Skeletal muscle tissue (tissue), 4 donors: Measurements from ENCODE around the gene ALDH4A1. TPM values are rescaled to one million over a fixed set of nuclear protein-coding genes. Genes with fewer than 3 reads are reported as not detected.
"Not testable (repeated sequence)": the region's sequence is repeated elsewhere in the genome, so short reads cannot be mapped to it uniquely, and the experiment has no call there.

Source experiments
- H3K27ac ChIP-seq: one replicate; pipeline ENCODE4 v1.7.0; 2013; ENCODE audit warnings: mild to moderate bottlenecking, low read depth, low read length, inconsistent platforms
- H3K27me3 ChIP-seq, 3 donors: one replicate each; pipeline ENCODE4 v1.7.0; 2013; ENCODE audit warnings: low read length in 3 of 3; ENCODE audit not compliant: control insufficient read depth in 3 of 3, insufficient read depth in 3 of 3
- H3K36me3 ChIP-seq, 3 donors: one replicate each; pipeline ENCODE4 v1.7.0; 2013; ENCODE audit warnings: low read length in 3 of 3; ENCODE audit not compliant: control insufficient read depth in 3 of 3, insufficient read depth in 3 of 3
- H3K4me1 ChIP-seq, 3 donors: one replicate each; pipeline ENCODE4 v1.7.0; 2013; ENCODE audit warnings: low read length in 3 of 3, mild to moderate bottlenecking in 3 of 3; ENCODE audit not compliant: control insufficient read depth in 3 of 3, insufficient read depth in 3 of 3
- H3K4me3 ChIP-seq, 3 donors: one replicate each; pipeline ENCODE4 v1.7.0; 2013; ENCODE audit warnings: low read length in 3 of 3
- H3K9ac ChIP-seq, 3 donors: one replicate each; pipeline ENCODE4 v1.7.0; 2013; ENCODE audit warnings: low read length in 3 of 3, mild to moderate bottlenecking in 3 of 3, moderate library complexity in 2 of 3, low read depth in 1 of 3
- H3K9me3 ChIP-seq, 3 donors: one replicate each; pipeline ENCODE4 v1.7.0; 2013; ENCODE audit warnings: low read length in 3 of 3; ENCODE audit not compliant: control insufficient read depth in 3 of 3
- total RNA-seq: library from RNA; depleted of rRNA; stranded (reverse); fragments of >200 nt; gene quantifications from one replicate; pipeline ENCODE4 v1.2.3, GENCODE V29; 2014
- donor health status: Osteomylitis.

The ALDH4A1 gene
- total RNA-seq, 1 donor from 2014 or later = 6.3 TPM

DNA sequence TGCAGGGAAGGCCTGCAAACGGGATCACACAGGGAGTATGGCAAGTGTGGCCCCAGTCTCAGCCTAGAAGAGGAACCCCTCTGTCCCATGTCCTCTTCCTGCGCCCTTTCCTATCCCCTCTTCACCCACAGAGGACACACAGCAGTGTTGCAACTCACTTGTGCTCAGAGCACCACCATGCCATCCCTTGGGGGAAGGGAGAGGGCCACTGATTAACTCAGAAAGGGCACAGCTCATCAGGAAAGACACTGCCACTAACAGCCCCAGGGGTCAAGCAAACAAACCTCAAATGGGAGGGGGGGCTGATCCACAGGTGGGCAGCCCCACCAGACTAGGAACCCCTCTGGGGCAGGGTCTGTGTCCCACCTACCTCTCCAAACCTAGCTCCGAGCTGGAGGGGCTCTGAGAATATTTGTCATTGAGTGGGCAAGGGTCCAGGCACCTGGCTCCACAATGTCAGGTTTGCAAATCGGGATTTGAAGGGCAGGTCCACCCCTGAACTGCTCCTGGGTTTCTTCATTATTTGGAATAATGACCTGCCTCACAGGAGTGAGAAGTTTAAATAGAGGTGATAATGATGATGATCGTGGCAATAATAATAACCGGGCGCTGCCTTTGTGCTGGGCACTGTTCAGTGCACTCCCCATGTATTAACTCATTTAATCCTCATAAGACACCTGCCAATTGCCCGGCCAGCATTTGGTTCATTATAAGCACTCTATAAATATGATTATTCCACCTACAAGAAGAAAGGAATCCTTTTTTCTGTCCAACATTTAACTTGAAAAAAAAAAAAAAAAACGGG is 1.0 kb downstream of the ALDH4A1 start:
- Histone ChIP-seq H3K4me3 (peak overlapping the region; percentile 77 to 88 (median 83)), H3K36me3 (peaks cover 4 to 7% (median 6%) of the 10 kb centered on the region in 3 donors), H3K9ac (peak overlapping the region; percentile 96), H3K27me3 (no peaks in the 10 kb centered on the region), H3K27ac (peak overlapping the region; percentile 99), H3K4me1 (peaks cover 21 to 41% (median 25%) of the 10 kb centered on the region in 3 donors), H3K9me3 (no peaks in the 10 kb centered on the region)

DNA sequence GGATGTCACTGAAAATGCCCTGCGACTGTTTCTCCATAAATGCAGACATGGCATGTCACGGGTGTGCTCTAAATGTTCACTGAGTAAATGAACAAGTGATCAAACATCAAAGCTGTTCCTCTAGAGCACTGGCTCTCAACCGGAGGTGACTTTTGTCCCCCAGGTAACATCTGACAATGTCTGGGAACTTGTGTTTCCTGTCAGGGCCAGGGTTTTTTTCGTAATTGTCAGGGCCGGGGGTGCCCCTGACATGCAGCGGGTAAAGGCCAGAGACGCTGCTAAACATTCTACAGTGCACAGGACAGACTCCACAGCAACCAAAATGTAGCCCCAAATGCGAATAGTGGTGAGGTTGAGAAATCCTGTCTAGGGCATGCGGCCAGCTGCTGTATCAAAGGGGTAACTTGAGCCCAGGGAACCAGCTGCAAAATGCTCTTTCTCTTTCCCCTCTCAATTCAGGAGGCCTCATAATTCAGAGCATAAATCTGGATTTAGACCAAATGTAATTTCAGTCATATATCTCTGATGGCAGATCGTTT is 2.0 kb downstream of the ALDH4A1 start:
- Histone ChIP-seq H3K36me3 (peaks cover 6 to 8% (median 7%) of the 10 kb centered on the region in 3 donors), H3K4me3 (peak overlapping the region in 1 of 3 donors; percentile 88), H3K4me1 (peaks cover 21 to 40% (median 24%) of the 10 kb centered on the region in 3 donors), H3K27ac (no peak overlapping the region), H3K9me3 (no peaks in the 10 kb centered on the region), H3K9ac (peak overlapping the region in 2 of 3 donors; percentile 96), H3K27me3 (no peaks in the 10 kb centered on the region)

DNA sequence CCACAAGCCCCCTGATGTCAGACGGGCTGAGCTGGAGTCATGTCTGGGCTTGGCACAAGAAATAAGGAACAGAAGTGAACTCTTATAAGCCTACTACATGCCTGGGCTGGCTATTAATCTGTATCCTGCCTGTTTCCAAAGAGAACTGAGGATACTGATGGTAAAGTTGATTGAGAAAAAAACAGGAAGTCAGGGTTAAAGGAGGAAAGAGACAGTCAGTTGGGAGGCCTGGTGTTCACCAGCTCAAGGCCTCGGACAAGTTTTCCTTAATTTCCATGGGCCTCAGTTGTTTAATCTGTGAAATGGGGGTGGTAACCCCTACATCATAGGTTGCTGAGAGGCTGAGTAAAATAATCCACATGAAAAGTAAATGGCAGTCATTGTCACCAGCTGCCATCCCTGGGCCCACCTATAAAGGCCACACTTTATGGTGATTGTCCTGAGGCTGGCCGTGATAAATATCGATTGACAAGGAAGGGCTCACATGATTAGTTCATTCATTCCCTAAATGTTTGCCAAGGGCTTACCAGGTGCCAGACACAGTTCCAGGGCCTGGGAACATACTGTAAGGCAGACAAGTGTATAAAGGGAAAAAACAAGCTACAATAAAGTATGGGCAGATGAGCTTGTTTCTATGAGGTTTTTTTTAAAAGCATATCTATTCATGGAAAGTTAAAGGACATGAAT is 2.8 kb downstream of the ALDH4A1 start:
- no peak overlapping the region for H3K9ac ChIP-seq

DNA sequence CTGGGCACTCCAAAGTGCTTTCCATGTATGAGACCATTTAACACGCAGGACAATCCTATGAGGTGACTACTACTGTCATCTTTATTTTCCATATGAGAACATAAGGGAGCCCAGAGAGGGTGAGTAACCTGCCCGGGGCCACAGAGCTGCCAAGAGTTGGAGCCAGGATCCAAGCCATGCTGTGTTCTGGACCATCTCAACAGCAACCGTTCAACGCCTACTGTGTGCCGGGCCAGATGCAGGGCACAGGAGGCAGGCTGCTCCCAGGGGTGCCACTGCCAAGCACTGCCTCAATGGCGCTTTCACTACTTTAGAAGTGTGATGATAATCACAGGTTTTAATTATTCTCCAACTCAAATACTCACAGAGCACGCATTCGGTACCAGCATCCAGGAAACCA is 3.8 kb downstream of the ALDH4A1 start:
- Histone ChIP-seq H3K27ac (no peak overlapping the region), H3K4me1 (peaks cover 32 to 49% (median 33%) of the 10 kb centered on the region in 3 donors), H3K9ac (no peak overlapping the region), H3K36me3 (peaks cover 6 to 11% (median 7%) of the 10 kb centered on the region in 3 donors), H3K27me3 (no peaks in the 10 kb centered on the region), H3K9me3 (no peaks in the 10 kb centered on the region), H3K4me3 (no peak overlapping the region)

More for the DNA sequence above, 2.8 kb downstream of the ALDH4A1 start:
- Histone ChIP-seq H3K27me3 (no peaks in the 10 kb centered on the region), H3K4me3 (no peak overlapping the region), H3K4me1 (peaks cover 29 to 48% (median 31%) of the 10 kb centered on the region in 3 donors), H3K27ac (no peak overlapping the region), H3K9me3 (no peaks in the 10 kb centered on the region), H3K36me3 (peaks cover 6 to 11% (median 7%) of the 10 kb centered on the region in 3 donors)

DNA sequence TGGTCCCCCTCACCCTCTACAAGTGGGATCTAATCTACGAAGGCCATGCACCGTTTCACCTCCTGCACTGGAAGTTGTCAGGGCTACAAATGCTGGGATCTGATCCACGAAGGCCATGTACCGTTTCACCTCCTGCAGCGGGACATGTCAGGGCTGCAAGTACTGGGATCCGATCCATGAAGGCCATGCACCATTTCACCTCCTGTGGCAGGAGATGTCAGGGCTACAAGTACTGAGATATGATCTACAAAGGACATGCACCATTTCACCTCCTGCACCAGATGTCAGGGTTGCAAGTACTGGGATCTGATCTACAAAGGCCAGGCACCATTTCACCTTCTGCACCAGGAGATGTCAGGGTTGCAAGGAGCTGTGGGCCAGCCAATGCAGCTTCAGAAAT is 7.0 kb downstream of the ALDH4A1 start:
- Histone ChIP-seq H3K9me3 (no peaks in the 10 kb centered on the region), H3K27ac (no peak overlapping the region), H3K4me3 (no peak overlapping the region), H3K4me1 (peaks cover 23 to 40% (median 33%) of the 10 kb centered on the region in 3 donors), H3K27me3 (no peaks in the 10 kb centered on the region), H3K9ac (peak overlapping the region in 1 of 3 donors; percentile 16), H3K36me3 (peaks cover 6 to 12% (median 7%) of the 10 kb centered on the region in 3 donors)

DNA sequence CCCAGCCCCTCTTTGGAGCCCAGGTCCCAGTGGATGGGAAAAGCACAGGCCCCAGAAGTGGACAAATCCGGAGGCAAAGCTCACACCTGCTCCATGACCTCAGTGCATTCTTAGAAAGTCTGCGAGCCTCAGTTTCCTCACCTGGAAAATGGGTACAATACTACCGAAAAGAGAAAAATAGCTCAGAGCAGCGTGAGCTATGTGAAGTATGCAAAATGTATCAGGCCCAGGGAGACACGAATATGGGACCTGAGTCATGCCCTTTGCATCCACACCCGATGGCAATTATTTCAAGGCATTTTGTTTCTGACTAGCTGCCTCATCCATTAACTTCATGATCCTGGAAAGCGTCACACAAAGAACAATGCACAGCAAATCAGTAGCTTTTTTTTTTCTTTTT is 9.2 kb downstream of the ALDH4A1 start:
- no peak overlapping the region for H3K27ac ChIP-seq
- no peak overlapping the region for H3K4me3 ChIP-seq
- H3K9ac ChIP-seq = no peak overlapping the region
- no peaks in the 10 kb centered on the region for H3K9me3 ChIP-seq
- peaks cover 15 to 18% (median 17%) of the 10 kb centered on the region in 3 donors for H3K36me3 ChIP-seq
- peaks cover 22 to 31% (median 29%) of the 10 kb centered on the region in 3 donors for H3K4me1 ChIP-seq
- H3K27me3 ChIP-seq = no peaks in the 10 kb centered on the region

DNA sequence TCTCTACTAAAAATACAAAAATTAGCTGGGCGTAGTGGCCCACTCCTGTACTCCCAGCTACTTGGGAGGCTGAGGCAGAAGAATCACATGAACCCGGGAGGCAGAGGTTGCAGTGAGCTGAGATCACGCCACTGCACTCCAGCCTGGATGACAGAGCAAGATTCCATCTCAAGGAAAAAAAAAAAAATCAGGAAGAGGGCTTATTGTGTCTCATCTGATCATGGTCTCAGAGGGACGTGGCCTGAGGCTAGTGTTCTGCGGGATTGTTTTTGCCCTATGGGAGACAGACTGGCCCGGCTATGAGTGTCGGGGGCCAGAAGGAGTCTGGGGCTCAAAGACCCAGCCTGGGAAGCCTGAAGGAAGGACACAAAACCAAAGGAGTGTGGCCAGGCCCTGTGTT is 10.5 kb downstream of the ALDH4A1 start:
- H3K4me1 ChIP-seq = peaks cover 22 to 31% (median 29%) of the 10 kb centered on the region in 3 donors
- H3K9me3 ChIP-seq, H3K27me3 ChIP-seq, H3K4me3 ChIP-seq, H3K27ac ChIP-seq: not testable (repeated sequence)
- H3K36me3 ChIP-seq = peaks cover 15 to 18% (median 16%) of the 10 kb centered on the region in 3 donors
- H3K9ac ChIP-seq = peak overlapping the region in 1 of 3 donors; percentile 50

DNA sequence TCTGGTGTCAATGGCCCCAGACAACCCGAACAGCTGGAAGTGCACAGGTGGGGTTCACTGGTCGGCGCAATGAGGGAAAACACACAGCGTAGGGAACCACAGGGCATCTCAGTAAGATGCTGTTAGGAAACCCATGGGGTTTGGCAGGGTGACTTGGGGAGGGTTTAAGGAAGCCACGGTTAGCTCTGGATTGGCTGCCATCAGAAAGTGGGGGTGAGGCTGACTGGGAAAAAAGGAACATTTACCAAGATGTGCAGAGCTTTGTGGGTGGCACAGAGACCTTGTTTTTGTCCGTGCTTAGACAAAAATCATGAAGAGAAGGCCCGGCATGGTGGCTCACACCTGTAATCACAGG is 11.0 kb downstream of the ALDH4A1 start:
- Histone ChIP-seq H3K4me3 (no peak overlapping the region), H3K27me3 (no peaks in the 10 kb centered on the region), H3K4me1 (peaks cover 26 to 34% (median 34%) of the 10 kb centered on the region in 3 donors), H3K36me3 (peaks cover 15 to 18% (median 15%) of the 10 kb centered on the region in 3 donors), H3K9me3 (no peaks in the 10 kb centered on the region), H3K27ac (no peak overlapping the region), H3K9ac (peak overlapping the region in 2 of 3 donors; percentile 14 to 50)

DNA sequence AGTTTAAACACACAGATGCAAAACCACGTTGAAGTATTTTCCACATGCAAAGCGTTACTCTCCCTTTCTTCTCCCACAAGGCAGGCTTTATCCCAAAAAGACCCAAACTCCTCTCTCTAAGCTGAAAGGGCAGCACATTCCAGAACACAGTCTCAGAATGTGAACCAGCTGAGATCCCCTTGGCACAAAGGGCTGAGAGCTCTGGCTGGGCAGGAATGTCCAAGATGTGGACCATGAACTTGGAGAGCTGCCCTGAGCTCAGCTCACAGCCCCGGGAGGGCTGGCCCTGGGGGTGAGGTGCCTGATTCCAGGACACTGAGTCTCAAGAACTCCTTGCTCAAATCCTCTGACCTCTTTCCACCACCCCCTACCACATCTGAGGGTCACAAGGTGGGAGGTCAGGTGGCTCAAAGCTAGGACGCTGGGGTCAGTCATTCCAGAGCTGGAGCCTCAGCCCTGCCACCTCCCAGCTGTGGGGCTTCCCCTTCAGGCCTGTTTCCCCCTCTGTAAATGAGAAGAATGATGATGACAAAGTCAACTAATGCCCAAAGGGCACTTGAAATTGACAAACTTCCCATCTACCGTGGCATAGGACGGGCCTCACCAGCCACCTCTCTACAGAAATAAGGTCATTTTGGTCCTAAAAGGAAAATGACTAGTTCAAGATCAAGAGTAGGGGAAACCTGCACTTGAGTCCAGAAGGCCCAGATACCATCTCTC is 11.5 kb downstream of the ALDH4A1 start:
- no peak overlapping the region for H3K4me3 ChIP-seq
- H3K36me3 ChIP-seq = peaks cover 14 to 17% (median 15%) of the 10 kb centered on the region in 3 donors
- peak overlapping the region in 2 of 3 donors; percentile 14 to 50 for H3K9ac ChIP-seq
- peaks cover 31 to 39% (median 39%) of the 10 kb centered on the region in 3 donors for H3K4me1 ChIP-seq
- H3K9me3 ChIP-seq = no peaks in the 10 kb centered on the region
- no peak overlapping the region for H3K27ac ChIP-seq
- H3K27me3 ChIP-seq = no peaks in the 10 kb centered on the region
